Peyer's patch (tissue), 4 donors: ENCODE data around the gene GNAZ.

Experiments used
- POLR2A ChIP-seq, 2 donors: fragments of 450-650 bp; IDR thresholded peaks; one replicate each; pipeline ENCODE4 v1.5.1; 2017; ENCODE audit warnings: antibody characterized with exemption in 2 of 2, mild to moderate bottlenecking in 2 of 2, moderate library complexity in 2 of 2
- TF ChIP-seq, protein P1 (sequence below), 6 experiments: fragments of 450-650 bp in 4 of 6; fragments of 200-600 bp in 2 of 6; sonication (generic) in 1 of 6; IDR thresholded peaks; one replicate each; pipeline ENCODE4 v1.5.1; 2017 to 2019; ENCODE audit warnings: antibody characterized with exemption in 6 of 6, mild to moderate bottlenecking in 3 of 6, moderate library complexity in 1 of 6

- TF ChIP-seq, protein P1, sequence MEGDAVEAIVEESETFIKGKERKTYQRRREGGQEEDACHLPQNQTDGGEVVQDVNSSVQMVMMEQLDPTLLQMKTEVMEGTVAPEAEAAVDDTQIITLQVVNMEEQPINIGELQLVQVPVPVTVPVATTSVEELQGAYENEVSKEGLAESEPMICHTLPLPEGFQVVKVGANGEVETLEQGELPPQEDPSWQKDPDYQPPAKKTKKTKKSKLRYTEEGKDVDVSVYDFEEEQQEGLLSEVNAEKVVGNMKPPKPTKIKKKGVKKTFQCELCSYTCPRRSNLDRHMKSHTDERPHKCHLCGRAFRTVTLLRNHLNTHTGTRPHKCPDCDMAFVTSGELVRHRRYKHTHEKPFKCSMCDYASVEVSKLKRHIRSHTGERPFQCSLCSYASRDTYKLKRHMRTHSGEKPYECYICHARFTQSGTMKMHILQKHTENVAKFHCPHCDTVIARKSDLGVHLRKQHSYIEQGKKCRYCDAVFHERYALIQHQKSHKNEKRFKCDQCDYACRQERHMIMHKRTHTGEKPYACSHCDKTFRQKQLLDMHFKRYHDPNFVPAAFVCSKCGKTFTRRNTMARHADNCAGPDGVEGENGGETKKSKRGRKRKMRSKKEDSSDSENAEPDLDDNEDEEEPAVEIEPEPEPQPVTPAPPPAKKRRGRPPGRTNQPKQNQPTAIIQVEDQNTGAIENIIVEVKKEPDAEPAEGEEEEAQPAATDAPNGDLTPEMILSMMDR (IDR thresholded peaks at IDR 0.05), result no peak
- no peak for TF ChIP-seq POLR2A (IDR thresholded peaks at IDR 0.05)
Measured at GRCh38 chr22:23076896-23077572, 6.7 kb downstream of the GNAZ start.
